ENCODE data around the gene ACSS3.

Gene ACSS3

GRCh38 chr12:81085832-81086231, 8.0 kb downstream of the ACSS3 start:
- Histone ChIP-seq H3K9ac (ENCODE audit: low read length) (no peak overlapping the region), H3K4me2 (ENCODE audit: low read length) (no peak overlapping the region), H3K27me3 (ENCODE audit: insufficient read depth, low read length) (no peaks in the 10 kb centered on the region), H3K9me3 (ENCODE audit: low read length) (no peaks in the 10 kb centered on the region), H3K9me2 (ENCODE audit: low read depth, low read length) (no peaks in the 10 kb centered on the region), H3K79me2 (ENCODE audit: insufficient read depth, low read length) (no peaks in the 10 kb centered on the region), H3K27ac (ENCODE audit: low read depth, low read length, poor library complexity, severe bottlenecking) (no peak overlapping the region), H2AFZ (ENCODE audit: low read length) (no peak overlapping the region), H3K4me3 (ENCODE audit: low read depth, low read length, poor library complexity, severe bottlenecking) (no peak overlapping the region), H3F3A (ENCODE audit: insufficient read depth, low read length) (no peaks in the 10 kb centered on the region), H3K36me3 (ENCODE audit: insufficient read depth, low read length) (no peaks in the 10 kb centered on the region), H3K4me1 (ENCODE audit: insufficient read depth, low read length, severe bottlenecking) (no peaks in the 10 kb centered on the region), H4K20me1 (ENCODE audit: insufficient read depth, low read length) (no peaks in the 10 kb centered on the region)
- TF ChIP-seq EZH2 (IDR thresholded peaks at IDR 0.05; ENCODE audit: borderline replicate concordance, low read length), result no peak
- no peak for TF ChIP-seq CTCF (IDR thresholded peaks at IDR 0.05; ENCODE audit: low read length)

DNA sequence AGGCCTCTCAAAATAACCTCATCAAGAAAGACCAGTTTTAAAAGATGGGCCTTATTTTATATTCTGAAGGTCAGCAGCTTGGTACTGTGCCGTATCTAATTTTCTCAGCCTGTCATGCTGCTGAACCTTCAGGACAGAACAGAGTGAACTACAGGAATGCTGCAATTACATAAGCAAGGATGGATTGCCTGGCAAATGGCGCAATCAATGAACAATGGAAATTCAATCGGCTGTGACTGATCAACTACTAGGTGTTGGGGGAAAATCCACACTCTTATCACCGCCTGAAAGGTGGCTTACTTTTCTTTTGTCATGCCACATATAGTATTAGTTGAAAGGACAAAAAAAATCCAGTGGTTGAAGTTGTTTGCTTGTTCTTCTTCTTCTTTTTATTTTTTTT, 8.5 kb downstream of the ACSS3 start:
- Histone ChIP-seq H3K9me2 (ENCODE audit: low read depth, low read length) (no peaks in the 10 kb centered on the region), H3K4me1 (ENCODE audit: insufficient read depth, low read length, severe bottlenecking) (no peaks in the 10 kb centered on the region), H4K20me1 (ENCODE audit: insufficient read depth, low read length) (no peaks in the 10 kb centered on the region), H3K4me2 (ENCODE audit: low read length) (no peak overlapping the region), H3F3A (ENCODE audit: insufficient read depth, low read length) (no peaks in the 10 kb centered on the region), H3K4me3 (ENCODE audit: low read depth, low read length, poor library complexity, severe bottlenecking) (no peak overlapping the region), H3K9ac (ENCODE audit: low read length) (no peak overlapping the region), H3K27me3 (ENCODE audit: insufficient read depth, low read length) (no peaks in the 10 kb centered on the region), H3K79me2 (ENCODE audit: insufficient read depth, low read length) (no peaks in the 10 kb centered on the region), H3K9me3 (ENCODE audit: low read length) (no peaks in the 10 kb centered on the region), H3K36me3 (ENCODE audit: insufficient read depth, low read length) (no peaks in the 10 kb centered on the region), H2AFZ (ENCODE audit: low read length) (no peak overlapping the region), H3K27ac (ENCODE audit: low read depth, low read length, poor library complexity, severe bottlenecking) (no peak overlapping the region)
- TF ChIP-seq EZH2 (IDR thresholded peaks at IDR 0.05; ENCODE audit: borderline replicate concordance, low read length), result no peak
- TF ChIP-seq CTCF (IDR thresholded peaks at IDR 0.05; ENCODE audit: low read length), result no peak

DNA sequence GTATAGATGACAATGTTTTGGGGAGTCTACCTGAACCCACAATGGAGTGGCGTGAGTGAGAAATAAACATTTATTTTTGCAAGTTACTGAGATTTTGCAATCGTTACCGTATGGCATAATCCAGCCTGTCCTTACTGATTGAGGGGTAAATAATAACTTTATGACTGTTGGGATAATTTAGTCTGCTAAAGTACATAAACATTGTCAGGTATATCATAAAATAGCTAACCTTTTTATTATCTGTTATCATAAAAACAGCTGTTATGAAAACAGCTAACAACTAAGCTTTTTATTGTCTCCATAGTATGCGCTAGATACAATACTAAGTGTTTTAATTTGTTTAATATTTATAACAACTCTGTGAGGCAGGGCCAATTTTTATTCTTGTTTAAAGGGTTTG, 10.3 kb downstream of the ACSS3 start:
- H3K4me2 ChIP-seq (ENCODE audit: low read length), result no peak overlapping the region
- no peak overlapping the region for H3K9ac ChIP-seq (ENCODE audit: low read length)
- no peak overlapping the region for H3K27ac ChIP-seq (ENCODE audit: low read depth, low read length, poor library complexity, severe bottlenecking)
- H3K79me2 ChIP-seq (ENCODE audit: insufficient read depth, low read length), result no peaks in the 10 kb centered on the region
- H4K20me1 ChIP-seq (ENCODE audit: insufficient read depth, low read length), result no peaks in the 10 kb centered on the region
- no peaks in the 10 kb centered on the region for H3K4me1 ChIP-seq (ENCODE audit: insufficient read depth, low read length, severe bottlenecking)
- H3K9me3 ChIP-seq (ENCODE audit: low read length), result no peaks in the 10 kb centered on the region
- no peaks in the 10 kb centered on the region for H3K9me2 ChIP-seq (ENCODE audit: low read depth, low read length)
- H3K4me3 ChIP-seq (ENCODE audit: low read depth, low read length, poor library complexity, severe bottlenecking), result no peak overlapping the region
- no peaks in the 10 kb centered on the region for H3K27me3 ChIP-seq (ENCODE audit: insufficient read depth, low read length)
- no peaks in the 10 kb centered on the region for H3K36me3 ChIP-seq (ENCODE audit: insufficient read depth, low read length)
- no peaks in the 10 kb centered on the region for H3F3A ChIP-seq (ENCODE audit: insufficient read depth, low read length)
- H2AFZ ChIP-seq (ENCODE audit: low read length), result no peak overlapping the region
- TF ChIP-seq EZH2 (IDR thresholded peaks at IDR 0.05; ENCODE audit: borderline replicate concordance, low read length), result no peak
- TF ChIP-seq CTCF (IDR thresholded peaks at IDR 0.05; ENCODE audit: low read length), result no peak
